Activated CD4-positive, alpha-beta T cell treated with anti-CD3 and anti-CD28 coated beads, Interleukin-10, Interleukin-2, amounts not matched to agents 100 ng/mL and 50 ng/mL, durations not matched to agents 16 hours and 8 hours (primary cell): ENCODE results near the gene LYSMD2.
A peak's percentile ranks its signal among the peaks of the same experiment; 100 is the strongest.
"Not testable (repeated sequence)": the region's sequence is repeated elsewhere in the genome, so short reads cannot be mapped to it uniquely, and the experiment has no call there.

ENCODE experiments used
- DNase-seq: peaks from one replicate; pipeline ENCODE4 v3.0.0-alpha.2; 2020

Gene LYSMD2

DNA sequence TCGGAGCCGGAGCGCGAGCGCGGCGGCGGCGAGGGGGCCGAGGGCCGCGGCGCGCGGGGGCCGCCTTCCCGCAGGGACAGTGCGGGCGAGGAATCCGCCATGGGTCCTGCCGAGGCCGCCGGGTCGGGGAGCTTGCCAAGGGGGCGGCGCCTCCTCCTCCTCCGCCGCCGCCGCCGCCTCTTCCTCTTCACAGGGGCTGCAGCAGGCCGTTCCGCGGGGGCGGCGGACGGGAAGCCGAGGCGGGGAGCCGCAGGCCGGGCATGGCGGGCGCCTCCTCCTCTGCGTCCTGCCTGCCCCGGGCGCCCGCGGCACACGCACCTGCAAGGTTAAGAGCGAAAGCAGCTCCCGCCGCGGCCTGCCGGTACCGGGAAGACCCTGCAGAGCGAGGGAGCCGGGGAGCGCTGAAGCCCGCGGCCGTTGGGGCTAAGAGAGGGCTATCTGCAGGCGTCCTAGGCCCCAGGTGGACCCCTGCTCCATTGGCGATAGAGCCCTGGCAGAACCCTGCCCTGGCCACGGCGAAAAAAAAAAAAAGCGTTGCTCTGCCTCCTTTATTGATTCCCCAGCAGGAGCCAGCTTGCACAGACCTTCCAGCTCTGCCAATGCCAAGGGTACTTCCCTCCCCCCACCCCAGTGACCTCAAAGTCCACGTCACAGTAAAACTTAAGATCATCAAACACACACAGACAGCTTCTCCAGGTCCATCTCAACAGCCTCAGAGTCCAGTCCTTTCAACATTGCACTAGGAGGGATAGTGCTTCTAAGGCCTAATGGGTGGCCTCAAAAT, at the start of gene LYSMD2:
LYSMD2 (minus strand) TSS at position 134 of the 784 bp plus-strand sequence; CDS start at position 101, 33 bp downstream.
- DNase-seq: peak; percentile 69

DNA sequence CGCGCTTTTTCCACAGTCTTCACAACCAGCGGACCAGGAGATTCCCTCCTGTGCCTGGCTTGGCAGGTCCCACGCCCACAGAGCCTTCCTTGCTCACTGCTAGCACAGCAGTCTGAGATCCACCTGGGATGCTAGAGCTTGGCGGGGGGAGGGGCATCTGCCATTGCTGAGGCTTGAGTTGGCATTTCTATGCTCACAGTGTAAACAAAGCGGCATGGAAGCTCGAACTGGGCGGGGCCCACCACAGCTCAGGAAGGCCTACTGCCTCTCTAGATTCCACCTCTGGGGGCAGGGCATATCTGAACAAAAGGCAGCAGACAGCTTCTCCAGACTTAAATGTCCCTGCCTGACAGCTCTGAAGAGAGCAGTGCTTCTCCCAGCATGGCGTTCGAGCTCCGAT, 49.7 kb upstream of the LYSMD2 start:
- not testable (repeated sequence) for DNase-seq

- DNase-seq: no peak
These were observed 46.5 kb upstream of the LYSMD2 start for GRCh38 chr15:51783967-51784366.

- DNase-seq: no peak
These were observed 45.0 kb upstream of the LYSMD2 start for GRCh38 chr15:51782357-51782896.

DNA sequence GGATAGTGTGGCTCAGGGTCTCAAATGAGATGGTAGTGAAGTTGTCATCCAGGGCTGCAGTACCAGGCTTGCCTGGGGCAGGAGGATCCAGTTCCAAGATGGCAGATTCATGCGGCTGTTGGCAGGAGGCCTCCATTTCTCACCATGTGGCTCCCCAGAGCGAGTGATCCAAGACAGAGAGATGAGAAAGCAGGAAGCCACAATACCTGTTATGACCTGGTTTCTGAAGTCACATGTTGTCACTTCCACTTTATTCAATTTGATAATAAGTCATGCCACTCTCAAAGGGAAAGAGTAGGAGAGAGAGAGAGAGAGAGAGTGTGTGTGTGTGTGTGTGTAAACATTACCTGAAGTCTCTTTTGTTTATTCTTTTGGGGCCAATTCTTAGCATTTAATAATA, 44.1 kb upstream of the LYSMD2 start:
- no peak for DNase-seq

DNA sequence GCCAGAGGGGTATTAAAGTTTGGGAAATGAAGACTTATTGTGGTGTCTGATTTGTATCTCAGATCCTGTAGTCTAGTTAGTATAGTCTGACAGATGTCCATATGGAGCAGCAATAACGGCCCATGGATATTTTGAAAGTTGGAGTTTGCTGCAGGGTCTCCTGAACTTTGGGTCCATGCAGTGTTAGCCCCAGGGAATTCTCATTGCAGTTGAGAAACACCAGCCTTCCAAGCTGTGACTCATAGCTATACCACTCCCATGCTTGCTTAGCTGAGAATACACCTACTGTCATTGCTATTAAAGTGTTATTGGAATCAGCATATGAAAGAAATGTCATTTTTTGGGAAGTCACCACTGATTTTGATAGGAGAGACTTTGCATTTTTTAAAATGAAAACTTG, 43.2 kb upstream of the LYSMD2 start:
- no peak for DNase-seq

- DNase-seq: peak; percentile 77
These were observed 39.6 kb upstream of the LYSMD2 start for GRCh38 chr15:51776952-51777569.

DNA sequence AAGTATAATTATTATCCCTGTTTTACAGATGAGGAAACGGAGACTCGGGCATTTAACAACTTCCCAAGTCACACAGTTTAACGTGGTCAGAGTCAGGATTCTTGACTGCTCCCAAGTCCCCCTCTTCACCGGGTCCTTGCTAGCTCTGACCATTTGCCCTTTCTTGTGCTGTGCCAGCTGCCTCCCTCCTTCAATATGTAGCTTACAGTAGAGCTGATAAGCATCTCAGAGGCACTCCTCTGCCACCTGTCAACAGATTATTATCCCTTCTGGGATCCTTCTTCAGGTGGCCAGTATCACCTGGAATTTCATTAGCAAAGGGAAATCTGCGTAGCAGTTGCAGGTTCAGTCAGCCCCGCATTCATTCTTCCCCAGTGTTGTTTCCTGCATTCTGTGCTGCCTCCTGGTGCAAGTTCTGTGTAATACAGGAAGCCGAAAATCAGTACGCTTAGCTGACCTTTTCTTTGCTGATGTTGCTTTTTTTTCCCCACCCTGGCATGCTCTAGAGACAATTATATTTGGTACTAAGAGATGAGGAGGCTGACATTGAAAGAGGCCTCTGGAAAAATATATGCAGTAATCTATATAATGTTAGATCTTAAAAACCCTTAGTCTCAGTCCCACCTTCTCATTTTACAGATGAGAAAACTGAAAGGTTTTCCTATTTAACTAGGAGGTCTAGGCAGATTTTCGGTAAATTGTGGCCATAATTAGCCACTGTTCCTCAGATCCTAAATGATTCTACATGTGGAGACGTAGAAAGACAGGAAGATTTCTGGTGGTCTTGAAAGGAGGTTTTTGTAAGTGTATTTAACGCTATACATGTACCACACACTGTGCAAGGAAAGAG, 38.7 kb upstream of the LYSMD2 start:
- DNase-seq: peak; percentile 54

DNA sequence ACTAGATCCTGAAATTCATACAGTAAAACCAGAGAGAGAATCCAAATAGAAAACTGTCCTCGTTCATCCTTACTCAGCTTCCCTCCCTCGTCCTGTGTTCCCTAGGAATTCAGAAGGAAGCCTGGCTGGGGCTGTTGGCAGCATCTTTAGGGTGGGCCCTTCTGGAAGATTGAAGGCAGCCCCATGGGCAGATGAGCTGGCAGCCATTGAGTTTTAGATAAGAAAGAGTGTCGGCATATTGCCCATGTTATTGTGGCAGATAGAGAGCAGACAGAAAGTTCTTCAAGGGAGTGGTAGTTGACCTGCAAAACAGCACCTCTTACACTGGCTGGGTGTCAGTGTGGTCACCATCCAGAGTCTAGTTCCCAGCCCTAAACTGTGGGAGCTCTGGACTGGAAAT, 37.5 kb upstream of the LYSMD2 start:
- no peak for DNase-seq

DNA sequence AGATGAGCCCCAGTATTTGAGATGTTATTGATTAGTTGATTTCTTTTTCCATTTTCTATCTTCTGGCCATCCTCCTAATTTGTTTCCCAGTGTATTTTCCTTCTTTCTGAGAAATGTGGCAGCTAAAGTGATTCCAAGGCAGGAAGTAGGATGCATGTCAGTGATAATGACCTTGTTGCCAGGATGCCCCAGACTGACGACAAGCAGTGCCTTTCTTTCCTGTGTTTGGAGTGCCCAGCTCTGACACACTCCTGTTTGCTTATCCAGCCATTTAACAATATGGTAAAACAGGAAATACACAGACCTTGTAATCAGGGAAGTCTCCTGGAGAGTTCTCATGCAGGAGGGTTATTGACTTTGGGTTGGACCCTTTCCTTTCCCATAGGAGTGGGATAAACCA, 34.3 kb upstream of the LYSMD2 start:
- no peak for DNase-seq

DNA sequence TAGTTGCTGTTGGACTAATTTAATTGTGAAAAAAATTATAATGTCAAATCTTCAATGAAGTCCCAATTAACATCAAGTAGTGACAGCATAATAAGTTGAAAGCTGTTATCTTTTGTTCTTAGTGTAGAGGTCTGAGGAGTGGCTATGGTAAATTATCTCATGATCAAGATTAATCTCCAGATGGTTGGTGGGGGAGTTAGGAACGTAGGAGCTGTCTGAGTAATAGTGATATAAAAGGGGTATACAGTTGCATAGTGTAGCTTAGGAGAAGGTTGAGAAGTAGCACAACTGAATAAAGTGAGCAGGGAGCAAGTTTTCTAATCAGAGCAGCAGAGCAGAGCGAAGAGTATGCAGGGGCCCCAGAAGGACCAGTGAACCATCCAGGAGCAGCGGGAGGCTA, 33.4 kb upstream of the LYSMD2 start:
- no peak for DNase-seq

- DNase-seq: no peak
These were observed 30.6 kb upstream of the LYSMD2 start for GRCh38 chr15:51768018-51768417.

DNA sequence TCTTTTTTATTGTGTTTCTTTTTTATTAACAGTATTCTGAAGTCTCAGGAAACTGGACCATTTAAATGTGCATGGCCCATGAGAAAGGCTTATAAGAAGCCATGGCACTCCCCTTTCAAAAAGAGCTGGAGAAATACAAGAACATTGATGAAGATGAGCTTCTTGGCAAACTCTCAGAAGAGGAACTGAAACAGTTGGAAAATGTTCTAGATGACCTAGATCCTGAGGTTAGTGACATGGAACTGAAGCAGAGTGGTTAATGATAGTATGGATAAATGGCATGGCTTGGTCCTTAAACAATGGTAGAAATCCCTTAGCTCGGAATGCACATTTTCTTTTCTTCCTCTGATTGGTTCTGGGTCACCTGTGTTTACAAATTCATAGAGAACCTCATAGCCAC, 28.9 kb upstream of the LYSMD2 start:
- DNase-seq: no peak

DNA sequence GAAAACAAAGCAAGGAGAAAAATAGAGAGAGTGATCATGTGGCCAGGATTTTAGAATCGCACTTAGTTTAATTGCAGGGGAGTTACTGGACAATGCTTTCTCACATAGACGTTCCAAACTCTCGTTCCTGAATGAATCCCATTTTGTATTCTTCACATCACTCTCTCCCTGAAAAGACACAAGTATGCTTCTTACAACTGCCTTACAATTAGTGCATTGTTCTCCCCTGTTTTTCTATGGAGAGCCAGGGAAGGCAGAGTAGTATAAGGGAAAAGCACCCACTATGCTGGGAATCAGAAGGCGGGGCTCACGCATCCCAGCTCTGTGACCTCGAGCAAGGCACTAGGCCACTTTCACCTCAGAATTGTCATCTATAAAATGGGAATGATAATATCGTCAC, 28.3 kb upstream of the LYSMD2 start:
- no peak for DNase-seq

GRCh38 chr15:51760805-51761204, 23.4 kb upstream of the LYSMD2 start:
- DNase-seq: no peak

DNA sequence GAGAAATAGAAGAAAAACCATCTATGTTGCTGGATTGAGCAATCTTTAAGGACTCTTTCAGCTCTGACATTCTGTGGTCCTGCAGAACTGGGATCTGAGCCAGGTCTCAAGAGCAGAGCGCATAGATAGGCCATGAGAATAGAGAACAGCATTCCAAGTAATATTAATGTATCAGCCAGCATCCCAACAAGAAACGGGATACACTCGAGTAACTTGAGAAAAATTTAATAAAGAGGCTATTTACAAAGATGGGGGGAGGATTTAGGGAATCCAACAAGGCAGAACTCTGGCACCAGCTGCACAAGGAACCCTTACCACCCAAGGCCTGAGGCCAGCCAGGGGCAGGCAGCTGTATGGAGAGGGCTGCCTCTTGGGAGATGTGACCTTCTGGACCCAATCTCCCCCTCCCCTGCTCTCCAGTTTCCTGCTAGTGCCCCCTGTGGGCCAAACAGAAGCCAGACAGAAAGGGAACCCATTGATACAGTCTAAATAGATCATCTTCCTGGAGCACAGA, 22.2 kb upstream of the LYSMD2 start:
- peak; percentile 28 for DNase-seq

GRCh38 chr15:51758645-51759044, 21.2 kb upstream of the LYSMD2 start:
- DNase-seq: no peak

- no peak for DNase-seq
These were observed 20.0 kb upstream of the LYSMD2 start for GRCh38 chr15:51757450-51757849.

DNA sequence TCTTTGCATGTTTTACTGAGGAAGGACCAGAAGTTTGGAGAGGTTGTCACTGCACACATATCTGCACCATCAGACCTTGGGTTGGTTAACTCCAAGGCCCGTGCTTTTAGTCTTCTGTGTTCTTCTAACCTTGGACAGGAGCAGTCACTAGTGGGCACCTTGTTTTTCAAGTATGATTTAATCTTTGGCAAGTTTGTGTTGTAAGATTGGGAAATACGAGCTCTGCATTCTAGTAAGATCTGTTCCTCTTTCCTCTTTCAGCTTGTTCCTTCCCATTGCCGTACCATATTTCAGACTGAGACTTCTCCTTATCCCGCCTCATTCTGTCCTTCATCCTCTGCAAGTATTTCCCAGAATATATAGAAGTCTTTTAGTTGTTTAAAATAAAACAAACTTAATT, 19.0 kb upstream of the LYSMD2 start:
- DNase-seq: no peak

DNA sequence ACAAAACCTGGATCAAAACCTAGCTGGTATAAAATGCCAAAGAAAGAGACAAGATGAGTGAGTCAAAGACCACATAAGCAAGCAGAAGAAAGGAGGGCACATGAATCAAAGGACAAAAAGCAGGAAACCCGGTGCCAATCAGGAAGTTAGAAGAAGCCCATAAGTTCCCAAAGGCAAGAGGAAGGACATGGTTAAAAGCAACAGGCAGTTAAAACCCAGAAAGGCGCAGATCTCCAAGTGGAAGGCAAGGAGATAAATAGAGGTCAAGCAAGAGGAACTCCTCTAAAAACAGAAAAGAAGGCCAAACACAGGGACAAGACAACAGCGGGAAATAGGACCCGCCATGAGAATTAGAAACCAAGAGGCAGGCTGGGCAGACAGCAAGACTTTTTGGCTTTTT, 18.3 kb upstream of the LYSMD2 start:
- no peak for DNase-seq

- DNase-seq: no peak
These were observed 16.8 kb upstream of the LYSMD2 start for GRCh38 chr15:51754267-51754666.

GRCh38 chr15:51752888-51753287, 15.4 kb upstream of the LYSMD2 start:
- no peak for DNase-seq
